SK-N-SH (cell line): ENCODE data around the gene CAP2.

Experiments
- CTCF ChIP-seq: fragments of 200-600 bp; sonication (generic); IDR thresholded peaks from 2 replicates; pipeline ENCODE4 v1.6.1; 2017; ENCODE audit warnings: antibody characterized with exemption, mild to moderate bottlenecking, moderate library complexity
- EP300 ChIP-seq, 2 experiments: IDR thresholded peaks; 2 replicates each; pipeline versions ENCODE4 v1.4.0 to v1.6.1; 2012; ENCODE audit warnings: borderline replicate concordance in 1 of 2, low read depth in 1 of 2, low read length in 1 of 2
- MAX ChIP-seq: IDR thresholded peaks from 2 replicates; pipeline ENCODE4 v1.4.0; 2012; ENCODE audit warnings: low read depth
- PBX3 ChIP-seq: IDR thresholded peaks from 2 replicates; pipeline ENCODE4; 2012
- POLR2AphosphoS5 ChIP-seq: IDR thresholded peaks from 2 replicates; pipeline ENCODE4 v1.6.1; 2012; ENCODE audit warnings: low read depth, low read length
- RAD21 ChIP-seq: IDR thresholded peaks from 2 replicates; pipeline ENCODE4 v1.6.1; 2012; ENCODE audit warnings: mild to moderate bottlenecking, low read length
- REST ChIP-seq: IDR thresholded peaks from 2 replicates; pipeline ENCODE4 v1.6.1; 2012; ENCODE audit warnings: mild to moderate bottlenecking, low read depth, low read length, moderate library complexity
- ZBTB33 ChIP-seq: IDR thresholded peaks from 2 replicates; pipeline ENCODE4 v1.4.0; 2012; ENCODE audit warnings: low read depth, borderline replicate concordance

- no peak for TF ChIP-seq CTCF
- TF ChIP-seq RAD21 = no peak
- no peak for TF ChIP-seq ZBTB33
- no peak for TF ChIP-seq PBX3
- TF ChIP-seq REST = no peak
- no peak for TF ChIP-seq POLR2AphosphoS5
- TF ChIP-seq EP300 (IDR thresholded peaks at IDR 0.05; ENCODE audit: borderline replicate concordance in 1 of 2, low read depth in 1 of 2, low read length in 1 of 2) = no peak
- no peak for TF ChIP-seq MAX
Observed at GRCh38 chr6:17391976-17392375, 1.4 kb upstream of the CAP2 start.
